Retina (tissue), 1 donor: ENCODE results near the gene XPR1.
"Not testable (repeated sequence)": the region's sequence is repeated elsewhere in the genome, so short reads cannot be mapped to it uniquely, and the experiment has no call there.

Experiments
- DNase-seq: peaks from one replicate; pipeline ENCODE4 v3.0.0-alpha.2; 2016

The XPR1 gene

DNA sequence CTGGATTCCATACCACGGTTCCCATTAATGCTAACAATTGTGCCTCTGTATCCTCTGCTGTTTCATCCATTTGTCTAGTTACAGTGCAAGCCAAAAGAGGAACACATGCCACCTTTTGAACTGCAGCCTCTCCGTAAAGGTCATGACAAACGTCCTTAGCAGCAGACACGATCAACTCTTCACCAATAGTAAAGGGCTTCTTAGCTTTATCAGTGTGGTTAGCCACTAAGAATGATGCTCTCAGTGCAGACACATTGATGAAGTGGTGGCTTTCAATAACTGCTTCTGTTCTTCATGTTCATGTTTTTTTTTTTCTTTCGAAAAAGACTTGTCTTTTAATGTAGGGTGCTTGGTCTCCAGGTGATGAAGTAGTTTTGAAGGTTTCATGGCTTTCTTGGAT, 14.3 kb downstream of the XPR1 start:
- no peak for DNase-seq

DNA sequence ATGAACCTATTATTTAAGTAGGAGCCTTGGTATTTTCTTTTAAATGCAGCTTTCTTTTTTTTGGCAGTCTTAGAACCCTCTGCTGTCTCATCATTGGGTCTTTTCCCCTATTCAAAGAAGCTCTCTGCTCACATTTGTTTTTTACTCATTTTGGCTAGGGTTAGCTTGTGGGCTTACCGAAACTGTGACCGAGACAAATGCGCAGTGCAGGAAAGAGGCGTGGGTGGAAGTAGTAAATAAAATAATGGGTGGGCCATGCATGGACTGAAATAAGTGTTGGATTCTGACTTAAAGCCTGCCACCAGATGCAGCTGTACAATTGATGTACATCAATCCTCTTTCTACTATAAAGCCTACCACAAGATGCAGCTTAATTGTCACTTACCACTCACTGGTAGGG, 14.7 kb downstream of the XPR1 start:
- DNase-seq, result no peak

DNA sequence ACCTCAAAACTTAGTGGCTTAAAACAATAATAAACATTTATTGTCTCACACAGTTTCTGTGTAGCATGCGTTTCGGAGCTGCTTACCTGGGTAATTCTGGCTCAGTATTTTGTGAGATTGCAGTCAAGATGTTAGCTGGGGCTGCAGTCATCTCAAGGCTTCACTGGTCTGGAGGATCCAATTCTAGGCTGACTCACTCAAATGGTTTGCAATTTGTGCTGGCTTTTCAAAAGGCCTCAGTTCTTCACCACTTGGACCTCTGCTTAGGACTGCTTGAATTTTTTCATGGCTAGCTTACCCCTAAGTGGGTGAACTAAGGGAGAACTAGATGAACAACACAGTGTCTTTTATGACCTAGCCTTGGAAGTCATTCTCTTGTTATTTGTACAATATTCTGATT, 21.0 kb downstream of the XPR1 start:
- DNase-seq, result no peak

DNA sequence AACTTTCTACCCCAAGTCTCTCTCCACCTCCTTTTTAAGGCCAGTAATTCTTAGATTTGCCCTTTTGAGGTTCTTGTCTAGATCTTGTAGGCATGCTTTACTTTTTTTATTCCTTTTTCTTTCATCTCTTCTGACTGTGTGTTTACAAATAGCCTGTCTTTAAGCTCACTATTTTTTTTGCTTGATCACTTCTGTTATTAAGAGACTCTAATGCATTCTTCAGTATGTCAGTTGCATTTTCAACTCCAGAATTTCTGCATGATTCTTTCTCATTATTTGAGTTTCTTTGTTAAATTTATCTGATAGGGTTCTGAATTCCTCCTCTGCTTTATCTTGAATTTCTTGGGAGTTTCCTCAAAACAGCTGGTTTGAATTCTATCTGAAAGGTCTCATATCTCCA, 30.9 kb downstream of the XPR1 start:
- DNase-seq, result no peak

DNA sequence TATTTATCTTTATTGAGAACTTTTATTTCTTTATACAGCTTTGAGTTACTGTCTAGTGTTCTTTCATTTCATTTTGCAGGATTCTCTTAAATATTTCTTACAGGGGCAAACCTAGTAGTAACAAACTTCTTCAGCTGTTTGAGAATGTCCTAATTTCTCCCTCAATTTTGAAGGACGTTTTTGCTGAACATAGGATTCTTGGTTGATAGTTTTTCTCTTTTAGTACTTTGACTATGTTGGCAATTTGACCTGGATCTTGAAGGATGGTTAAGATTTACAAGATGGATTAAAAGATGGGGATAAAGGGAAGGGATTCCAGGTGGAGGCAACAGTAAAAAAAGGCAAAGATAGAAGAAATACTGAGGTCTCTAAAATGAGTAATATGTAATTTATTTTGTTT, 38.9 kb downstream of the XPR1 start:
- DNase-seq, result no peak

DNA sequence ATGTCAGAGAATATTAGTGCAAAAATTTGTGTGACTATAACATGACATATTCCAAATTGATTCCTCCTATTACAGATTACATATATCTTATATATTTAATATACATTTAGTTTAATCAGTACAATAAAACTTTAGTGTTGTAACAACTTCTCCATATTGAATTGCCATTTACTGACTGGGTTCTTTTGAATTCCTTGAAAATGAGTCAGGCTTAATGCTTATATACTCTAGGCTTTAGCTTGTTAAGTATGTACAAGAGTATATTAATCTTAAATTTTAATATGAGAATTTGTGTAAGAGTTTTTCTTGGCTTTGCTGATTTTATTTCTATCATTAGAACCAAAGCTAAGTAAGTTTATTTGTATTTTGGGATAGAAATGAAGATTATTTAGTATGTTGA, 40.3 kb downstream of the XPR1 start:
- no peak for DNase-seq

DNA sequence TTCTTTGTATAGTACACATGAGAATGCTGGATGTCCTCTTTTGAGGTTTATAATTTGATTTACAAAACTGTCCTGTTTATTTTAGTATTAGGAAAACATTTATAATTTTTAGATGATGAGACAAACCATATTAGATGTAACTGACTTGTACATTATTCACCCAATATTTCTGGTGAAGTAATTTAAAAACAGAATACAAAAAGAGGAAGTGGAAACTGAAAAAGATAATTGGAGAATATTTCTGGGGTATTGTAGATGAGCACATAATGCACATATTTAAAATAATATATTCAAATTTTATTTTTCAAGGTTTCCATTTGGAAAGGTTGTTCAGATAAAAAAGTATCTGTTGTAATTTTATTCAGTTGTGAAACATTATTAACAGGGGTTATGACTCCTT, 40.7 kb downstream of the XPR1 start:
- DNase-seq, result no peak

DNA sequence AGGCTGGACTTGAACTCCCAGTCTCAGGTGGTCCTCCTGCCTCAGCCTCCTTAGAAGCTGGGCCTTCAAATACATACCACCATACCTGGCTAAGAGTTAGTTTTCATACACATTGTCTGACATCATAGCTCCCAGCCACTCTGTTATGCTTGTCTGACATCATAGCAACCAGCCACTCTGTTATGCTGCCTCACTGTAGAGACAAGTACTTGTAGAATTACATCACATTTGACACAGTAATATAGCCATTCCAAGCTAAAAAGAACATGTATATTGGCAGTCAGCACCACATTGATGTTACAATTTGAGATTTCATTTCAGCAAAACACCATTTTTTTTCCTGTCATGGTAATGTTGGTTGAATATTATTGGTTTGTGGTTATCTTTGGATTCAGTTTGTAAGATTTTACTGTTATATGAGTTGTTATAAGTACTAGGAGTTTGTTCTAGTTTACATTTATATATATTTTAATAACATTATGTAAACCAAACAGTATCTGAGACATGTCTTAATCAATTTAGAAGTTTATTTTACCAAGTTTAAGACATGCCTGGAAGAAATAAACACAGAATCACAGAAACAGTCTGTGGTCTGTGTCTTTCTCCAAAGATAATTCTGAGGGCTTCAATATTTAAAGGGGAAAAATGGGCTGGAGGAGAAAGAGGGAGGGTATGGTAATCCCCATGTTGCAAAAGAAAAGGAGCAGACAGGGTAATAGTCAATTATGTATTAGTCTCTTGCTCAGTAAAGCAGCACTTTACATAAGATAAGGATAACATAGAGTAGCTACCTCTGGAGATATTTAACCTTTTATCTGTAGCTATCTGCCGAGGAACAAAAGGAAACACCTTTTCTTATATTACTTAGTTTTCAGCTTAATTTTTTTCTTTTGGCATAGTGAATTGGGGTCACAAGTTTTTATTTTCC, 43.0 kb downstream of the XPR1 start:
- no peak for DNase-seq

DNA sequence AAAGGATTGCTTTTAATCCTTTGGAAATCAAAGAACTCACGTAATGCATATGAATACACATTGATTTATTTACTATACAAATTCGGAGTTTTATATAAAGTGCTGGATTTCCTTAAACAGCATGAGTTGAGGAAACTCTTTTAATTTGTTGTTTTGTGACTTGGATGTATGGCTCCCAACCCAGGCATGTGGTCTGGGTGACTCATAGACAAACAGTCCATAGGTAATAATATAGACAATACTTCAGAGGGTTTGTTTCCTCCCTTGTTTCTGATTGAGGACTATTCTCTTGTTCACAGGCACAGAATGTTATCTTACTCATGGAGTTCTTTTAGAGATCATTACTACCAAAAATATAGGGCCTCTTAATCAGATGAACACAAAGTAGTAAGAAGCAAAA, 43.8 kb downstream of the XPR1 start:
- DNase-seq, result no peak

DNA sequence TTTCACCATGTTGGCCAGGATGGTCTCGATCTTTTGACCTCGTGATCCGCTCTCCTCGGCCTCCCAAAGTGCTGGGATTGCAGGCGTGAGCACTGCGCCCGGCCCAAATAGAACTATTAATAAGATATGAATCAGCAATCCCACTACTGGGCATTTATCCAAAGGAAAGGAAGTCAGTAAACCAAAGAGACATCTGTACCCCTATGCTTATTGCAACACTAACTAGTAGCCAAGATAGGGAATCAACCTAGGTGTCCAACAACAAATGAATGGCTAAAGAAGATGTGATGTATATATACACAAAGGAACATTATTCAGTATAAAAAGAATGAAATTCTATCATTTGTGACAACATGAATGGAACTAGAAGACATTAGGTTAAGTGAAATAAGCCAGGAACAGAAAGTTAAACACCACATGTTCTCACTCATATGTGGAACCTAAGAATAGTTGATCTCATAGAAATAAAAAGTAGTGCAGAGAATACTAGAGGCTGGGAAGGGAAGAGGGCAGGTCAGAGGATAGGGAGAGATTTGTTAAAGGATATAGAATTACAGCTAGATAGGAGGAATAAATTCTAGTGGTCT, 48.8 kb downstream of the XPR1 start:
- DNase-seq, result no peak

DNA sequence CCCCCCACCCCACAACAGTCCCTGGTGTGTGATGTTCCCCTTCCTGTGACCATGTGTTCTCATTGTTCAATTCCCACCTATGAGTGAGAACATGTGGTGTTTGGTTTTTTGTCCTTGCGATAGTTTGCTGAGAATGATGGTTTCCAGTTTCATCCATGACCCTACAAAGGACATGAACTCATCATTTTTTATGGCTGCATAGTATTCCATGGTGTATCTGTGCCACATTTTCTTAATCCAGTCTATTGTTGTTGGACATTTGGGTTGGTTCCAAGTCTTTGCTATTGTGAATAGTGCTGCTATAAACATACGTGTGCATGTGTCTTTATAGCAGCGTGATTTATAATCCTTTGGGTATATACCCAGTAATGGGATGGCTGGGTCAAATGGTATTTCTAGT, 51.3 kb downstream of the XPR1 start:
- DNase-seq, result not testable (repeated sequence)

DNA sequence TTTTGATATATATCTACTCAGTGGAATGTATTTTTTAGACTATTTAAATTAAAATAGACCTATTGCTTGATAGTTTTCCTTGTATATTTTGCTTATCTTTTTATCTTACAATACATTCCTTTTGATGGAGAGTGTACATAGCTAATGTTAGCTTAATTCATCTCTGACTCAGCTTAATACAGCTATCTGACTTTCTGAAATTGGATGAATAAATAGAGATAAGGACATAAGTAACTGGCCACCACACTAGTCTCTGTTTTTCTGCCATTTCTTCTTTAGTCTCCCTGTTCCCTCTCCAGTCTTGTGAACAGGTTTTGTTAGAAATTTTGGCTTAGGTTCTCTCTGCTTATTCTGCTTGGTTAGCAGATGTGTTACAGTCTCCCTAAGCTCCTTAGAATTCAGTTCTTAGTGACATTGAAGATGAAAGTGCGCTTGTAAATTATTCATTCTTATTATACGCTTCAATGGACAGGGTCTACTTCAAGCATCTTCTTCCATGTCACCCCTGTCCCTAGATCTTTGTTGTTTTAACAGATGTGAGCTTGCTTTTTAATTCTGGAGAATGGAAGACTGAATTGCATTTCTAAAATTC, 59.6 kb downstream of the XPR1 start:
- DNase-seq, result peak; percentile 34

DNA sequence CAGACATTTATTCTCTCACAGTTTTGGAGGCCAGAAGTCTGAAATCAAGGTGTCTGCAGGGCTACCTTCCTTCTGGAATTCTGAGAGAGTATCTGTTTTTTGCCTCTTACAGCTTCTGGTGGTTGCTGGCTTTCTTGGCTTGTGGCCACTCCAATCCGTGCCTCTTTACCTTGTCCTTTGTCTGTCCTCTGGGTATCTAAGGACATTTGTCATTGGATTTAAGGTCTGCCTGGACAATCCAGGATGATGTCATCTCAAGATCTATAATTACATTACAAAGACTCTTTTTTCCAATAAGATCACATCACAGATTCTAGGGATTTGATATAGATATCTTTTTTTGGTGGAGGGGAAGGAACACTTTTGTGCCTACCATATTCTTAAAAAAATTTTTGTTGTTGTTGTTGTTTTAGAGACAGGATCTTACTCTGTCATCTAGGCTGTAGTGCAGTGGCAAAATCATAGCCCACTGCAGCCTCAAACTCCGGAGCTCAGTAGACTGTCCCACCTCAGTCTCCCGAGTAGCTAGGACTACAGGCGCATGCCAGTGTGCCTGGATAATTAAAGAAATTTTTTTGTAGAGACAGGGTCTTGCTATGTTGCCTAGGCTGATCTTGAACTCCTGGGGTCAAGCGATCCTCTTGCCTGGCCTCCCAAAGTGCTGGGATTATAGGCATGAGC, 61.9 kb downstream of the XPR1 start:
- no peak for DNase-seq

DNA sequence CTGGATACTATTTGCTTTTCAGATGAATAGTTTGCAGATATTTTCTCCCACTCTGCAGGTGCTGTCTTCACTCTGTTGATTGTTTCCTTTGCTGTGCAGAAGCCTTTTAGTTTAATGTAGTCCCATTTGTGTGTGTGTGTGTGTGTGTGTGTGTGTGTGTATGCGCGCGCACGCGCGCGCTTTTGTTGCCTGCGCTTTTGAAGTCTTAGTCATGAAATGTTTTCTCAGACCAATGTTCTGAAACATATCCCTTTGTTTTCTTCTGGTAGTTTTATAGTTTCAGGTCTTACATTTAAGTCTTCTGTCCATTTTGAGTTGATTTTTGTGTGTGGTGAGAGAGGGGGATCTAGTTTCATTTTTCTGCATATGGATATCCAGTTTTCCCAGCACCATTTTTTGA, 63.5 kb downstream of the XPR1 start:
- DNase-seq, result no peak

DNA sequence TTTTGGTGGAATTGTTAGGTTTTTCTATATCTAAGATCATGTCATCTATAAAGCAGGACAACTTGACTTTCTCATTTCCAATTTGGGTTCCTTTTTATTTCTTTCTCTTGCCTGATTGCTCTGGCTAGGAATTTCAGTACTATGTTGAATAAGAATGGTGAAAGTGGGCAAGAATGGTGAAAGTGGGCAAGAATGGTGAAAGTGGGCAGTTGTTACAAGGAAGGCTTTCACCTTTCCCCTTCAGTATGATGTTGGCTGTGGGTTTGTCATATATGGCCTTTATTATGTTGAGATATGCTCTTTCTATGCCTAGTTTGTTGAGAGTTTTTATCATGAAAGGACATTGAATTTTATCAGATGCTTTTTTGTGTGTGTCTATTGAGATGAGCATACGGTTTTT, 64.5 kb downstream of the XPR1 start:
- no peak for DNase-seq

DNA sequence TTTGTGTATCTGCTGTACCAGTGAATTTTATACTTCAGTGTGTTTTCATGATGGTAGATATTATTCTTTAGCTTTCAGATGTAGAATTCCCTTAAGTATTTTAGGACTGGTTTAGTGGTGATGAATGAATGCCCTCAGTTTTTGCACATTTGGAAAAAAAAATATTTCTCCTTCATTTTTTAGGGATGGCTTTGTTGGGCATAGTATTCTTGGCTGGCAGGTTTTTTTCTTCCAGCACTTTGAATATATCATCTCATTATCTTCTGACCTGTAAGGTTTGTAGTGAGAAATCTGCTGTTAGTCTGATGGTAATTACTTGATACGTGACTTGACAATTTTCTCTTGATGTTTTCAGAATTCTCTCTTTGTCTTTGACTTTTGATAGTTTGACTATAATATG, 66.8 kb downstream of the XPR1 start:
- DNase-seq, result no peak

DNA sequence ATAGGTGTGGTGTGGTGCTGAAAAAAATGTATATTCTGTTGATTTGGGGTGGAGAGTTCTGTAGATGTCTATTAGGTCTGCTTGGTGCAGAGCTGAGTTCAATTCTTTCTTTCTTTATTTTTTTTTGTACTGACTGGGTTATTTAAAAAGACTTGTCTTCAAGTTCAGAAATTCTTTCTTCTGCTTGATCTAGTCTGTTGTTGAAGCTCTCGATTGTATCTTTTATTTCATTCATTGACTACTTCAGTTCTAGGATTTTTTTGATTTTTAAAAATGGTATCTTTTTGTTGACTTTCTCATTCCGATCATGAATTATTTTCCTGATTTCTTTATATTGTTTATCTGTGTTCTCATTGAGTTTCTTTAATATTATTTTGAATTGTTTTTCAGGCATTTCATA, 70.6 kb downstream of the XPR1 start:
- not testable (repeated sequence) for DNase-seq

DNA sequence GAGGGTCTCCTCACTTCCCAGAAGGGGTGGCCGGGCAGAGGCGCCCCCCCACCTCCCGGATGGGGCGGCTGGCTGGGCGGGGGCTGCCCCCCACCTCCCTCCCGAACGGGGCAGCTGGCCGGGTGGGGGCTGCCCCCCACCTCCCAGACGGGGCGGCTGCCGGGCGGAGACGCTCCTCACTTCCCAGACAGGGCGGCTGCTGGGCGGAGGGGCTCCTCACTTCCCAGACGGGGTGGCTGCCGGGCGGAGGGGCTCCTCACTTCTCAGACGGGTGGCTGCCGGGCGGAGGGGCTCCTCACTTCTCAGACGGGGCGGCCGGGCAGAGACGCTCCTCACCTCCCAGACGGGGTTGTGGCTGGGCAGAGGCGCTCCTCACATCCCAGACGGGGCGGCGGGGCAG, 78.9 kb downstream of the XPR1 start:
- not testable (repeated sequence) for DNase-seq

DNA sequence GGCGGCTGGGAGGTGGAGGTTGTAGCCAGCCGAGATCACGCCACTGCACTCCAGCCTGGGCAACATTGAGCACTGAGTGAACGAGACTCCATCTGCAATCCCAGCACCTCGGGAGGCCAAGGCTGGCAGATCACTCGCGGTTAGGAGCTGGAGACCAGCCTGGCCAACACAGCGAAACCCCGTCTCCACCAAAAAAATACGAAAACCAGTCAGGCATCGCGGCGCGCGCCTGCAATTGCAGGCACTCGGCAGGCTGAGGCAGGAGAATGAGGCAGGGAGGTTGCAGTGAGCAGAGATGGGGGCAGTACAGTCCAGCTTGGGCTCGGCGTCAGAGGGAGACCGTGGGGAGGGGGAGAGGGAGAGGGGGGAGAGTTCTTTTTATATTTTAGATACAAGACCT, 79.4 kb downstream of the XPR1 start:
- DNase-seq, result not testable (repeated sequence)

DNA sequence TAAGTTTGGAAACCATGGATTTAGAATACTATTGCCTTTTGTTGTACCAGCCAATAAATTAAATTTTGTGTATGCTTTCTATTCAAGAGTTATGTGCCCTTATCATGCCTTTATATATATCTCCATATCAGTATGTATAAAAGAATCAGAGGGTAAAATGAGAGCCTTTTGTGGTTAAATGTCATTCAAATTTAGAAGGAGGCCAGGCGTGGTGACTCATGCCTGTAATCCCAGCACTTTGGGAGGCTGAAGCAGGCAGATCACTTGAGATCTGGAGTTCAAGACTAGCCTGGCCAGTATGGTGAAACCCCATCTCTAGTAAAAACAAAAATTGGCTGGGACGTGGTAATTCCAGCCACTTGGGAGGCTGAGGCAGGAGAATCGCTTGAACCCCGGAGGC, 88.9 kb downstream of the XPR1 start:
- DNase-seq, result no peak

DNA sequence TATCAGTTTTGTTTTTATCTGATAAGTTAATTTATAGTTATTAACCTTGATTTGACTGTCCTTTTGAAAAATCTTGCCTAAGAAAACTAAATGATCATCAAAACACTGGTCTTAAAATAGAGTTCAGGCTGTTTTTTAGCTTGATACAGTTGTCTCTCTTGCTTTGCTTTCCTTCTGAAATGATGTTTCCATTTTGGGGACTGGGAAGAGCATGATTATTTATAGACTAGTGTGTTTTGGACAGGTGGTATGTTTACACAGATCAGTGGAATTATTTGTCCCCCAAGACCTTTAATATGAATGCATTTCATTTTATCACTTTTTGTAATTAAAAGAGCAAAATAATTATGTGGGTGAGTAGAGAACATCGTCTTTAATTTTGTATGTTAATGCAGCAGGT, 90.8 kb downstream of the XPR1 start:
- no peak for DNase-seq

DNA sequence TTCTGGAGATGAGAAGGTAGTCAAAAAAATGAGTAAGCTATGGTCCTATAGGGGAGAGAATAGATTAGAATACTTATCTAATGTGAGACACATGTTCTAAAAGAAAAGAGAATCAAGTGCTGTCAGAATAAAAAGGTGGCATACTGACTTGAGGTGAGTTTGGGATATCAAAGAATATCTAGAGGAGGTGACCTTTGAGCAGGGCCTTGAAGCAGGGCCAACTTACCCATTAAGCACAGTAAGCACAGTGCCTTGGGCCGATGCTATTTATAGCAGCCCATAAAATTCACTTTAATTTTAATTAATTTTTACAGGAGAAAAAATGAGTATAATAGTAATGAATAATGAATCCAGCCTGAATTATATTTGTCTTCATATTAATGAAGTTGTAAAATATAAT, 92.2 kb downstream of the XPR1 start:
- no peak for DNase-seq

DNA sequence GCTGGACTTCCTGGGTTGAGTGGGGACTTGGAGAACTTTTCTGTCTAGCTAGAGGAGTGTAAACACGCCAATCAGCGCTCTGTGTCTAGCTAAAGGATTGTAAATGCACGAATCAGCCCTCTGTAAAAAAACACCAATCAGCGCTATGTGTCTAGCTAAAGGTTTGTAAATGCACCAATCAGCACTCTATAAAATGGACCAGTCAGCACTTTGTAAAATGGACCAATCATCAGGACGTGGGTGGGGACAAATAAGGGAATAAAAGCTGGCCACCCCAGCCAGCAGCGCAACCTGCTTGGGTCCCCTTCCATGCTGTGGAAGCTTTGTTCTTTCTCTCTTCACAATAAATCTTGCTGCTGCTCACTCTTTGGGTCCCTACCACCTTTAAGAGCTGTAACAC, 94.2 kb downstream of the XPR1 start:
- DNase-seq, result not testable (repeated sequence)

DNA sequence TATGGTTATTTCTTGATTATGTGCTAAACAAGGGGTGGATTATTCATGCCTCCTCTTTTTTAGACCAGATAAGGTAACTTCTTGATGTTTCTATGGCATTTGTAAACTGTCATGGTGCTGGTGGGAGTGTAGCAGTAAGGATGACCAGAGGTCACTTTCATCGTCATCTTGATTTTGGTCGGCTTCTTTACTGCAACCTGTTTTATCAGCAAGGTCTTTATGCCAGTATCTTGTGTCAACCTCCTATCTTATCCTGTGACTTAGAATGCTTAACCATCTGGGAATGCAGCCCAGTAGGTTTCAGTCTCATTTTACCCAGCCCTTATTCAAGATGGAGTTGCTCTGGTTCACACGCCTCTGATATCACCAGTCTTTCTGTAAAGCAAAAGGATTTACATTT, 95.9 kb downstream of the XPR1 start:
- DNase-seq, result not testable (repeated sequence)
